ENCODE measurements around the gene PHF21A.

PHF21A gene

GRCh38 chr11:45935349-45936064 lies 185.7 kb downstream of the PHF21A start:
- no peak for DNase-seq (ENCODE audit: extremely low read depth in 1 of 2, low read depth in 1 of 2)

DNA sequence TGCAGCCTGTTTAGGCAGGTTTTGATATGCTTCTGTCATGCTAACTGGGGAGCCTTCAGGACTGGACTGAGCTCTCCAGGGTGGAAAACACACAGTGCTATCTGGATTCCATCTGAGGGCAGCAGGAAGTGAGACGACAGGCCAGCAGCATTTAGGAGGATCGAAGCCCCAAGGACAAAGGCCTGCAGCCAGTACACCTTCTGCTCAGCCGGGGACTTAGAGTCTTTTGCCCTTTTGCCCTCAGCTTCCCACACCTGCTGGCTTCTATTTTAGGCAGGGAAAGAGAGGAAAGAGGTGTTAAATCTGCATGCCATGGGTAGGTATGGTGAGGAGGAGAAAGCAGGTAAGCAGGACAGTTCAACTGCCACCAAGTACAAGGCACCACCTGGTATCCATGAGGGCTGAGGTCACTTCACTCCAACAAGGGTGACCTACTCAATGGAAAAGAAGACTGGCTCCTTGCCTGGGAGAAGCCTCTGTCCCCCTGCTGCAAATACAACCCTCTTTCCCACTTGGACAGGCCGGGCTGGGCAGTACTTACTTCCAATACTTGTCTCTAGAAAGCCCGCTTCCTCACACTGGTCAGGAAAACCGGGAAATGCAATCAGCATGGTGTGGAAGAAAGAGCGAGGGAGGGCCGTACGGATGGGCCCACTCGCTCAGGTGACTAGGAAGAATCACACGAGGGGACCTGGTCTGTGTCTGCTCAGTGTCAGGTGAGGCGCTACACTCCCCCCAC lies 186.5 kb downstream of the PHF21A start:
- no peak for DNase-seq (ENCODE audit: extremely low read depth in 1 of 2, low read depth in 1 of 2)

DNA sequence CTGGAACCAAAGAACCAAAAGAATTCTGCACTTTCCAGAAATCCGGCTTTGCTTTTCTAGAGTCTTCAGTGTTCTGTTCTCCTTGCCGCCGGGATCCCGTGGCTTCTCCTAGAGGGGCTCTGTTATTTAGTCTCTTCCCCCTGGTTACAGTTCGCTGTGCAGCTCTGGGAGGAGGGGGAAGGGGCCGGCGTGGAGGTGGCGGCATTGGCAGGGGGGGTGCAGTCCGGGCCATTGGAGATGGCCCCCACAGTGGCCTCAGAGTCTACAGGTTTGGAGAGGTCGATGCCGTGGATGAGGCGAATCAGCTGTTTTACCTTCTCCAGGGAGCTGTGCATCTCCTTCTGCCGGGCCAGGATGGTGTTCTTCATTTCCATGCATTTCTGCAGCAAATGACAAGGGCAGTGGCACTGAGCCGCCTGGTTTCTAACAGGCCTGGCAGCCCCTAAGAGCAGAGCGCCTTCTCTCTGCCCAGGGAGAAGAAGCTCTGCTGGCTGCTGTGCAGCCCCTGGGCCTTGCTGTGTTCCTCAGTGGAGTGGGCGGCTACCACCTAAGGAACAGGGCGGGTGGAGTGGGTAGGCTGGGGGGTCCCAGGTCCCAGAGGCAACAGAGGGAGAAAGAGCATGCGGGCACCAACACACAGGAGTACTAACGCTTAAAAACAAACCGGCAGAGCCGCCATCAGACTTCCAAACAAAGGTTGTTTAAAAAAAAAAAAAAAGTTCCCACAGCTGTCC lies 187.2 kb downstream of the PHF21A start:
- DNase-seq (ENCODE audit: extremely low read depth in 1 of 2, low read depth in 1 of 2), result no peak

DNA sequence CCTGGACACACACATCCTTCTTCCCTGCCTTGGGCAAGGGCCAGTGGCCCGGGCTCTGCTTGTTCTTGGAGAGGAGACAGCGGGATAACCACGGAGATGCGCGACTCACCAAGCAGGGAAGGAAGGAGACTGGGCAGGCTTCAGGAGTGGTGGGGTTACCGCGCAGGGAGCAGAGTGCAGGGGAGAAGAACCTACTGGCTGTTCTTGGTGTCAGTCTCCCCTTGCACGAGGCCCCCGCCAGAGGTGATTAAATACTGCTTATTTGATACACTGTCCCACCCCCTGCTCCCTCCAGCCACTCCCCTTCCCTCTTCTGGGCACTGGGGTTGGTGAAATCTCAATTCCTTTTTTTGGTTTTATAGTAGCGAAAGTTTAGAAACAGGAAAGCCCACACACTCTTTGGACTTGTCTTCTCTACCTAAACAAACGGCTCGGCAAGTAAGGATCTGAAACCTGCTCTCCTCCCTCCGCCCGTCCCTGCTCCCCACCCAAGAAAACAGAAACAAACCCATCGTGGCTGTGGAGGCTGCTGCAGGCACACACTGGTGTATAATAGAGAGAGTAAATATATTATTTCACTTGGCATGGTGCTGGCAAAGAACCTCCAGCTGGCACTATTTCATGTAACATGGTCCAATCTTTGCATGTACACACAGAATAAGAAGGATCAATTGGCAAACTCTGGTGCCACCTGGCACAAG lies 188.0 kb downstream of the PHF21A start:
- no peak for DNase-seq (ENCODE audit: extremely low read depth in 1 of 2, low read depth in 1 of 2)

DNA sequence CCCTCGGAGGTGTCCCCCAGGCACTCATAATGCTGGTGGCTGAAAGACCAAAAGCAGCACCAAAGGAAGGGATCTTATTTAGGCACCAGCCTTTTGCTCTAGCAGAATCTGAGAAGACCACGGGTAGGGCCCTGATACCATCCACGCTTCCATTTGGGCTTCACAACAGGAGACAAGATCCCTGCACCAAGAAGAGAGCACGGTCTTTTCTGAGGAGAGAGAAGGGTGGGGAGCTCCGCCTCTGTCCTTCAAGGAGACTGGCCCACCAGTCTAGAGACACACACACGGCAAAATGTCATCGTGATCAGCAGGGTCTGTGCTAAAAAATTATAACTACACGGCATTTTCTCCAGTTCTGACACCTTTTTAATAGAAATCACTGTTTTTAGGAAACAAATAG lies 189.0 kb downstream of the PHF21A start:
- DNase-seq (ENCODE audit: extremely low read depth in 1 of 2, low read depth in 1 of 2), result no peak

DNA sequence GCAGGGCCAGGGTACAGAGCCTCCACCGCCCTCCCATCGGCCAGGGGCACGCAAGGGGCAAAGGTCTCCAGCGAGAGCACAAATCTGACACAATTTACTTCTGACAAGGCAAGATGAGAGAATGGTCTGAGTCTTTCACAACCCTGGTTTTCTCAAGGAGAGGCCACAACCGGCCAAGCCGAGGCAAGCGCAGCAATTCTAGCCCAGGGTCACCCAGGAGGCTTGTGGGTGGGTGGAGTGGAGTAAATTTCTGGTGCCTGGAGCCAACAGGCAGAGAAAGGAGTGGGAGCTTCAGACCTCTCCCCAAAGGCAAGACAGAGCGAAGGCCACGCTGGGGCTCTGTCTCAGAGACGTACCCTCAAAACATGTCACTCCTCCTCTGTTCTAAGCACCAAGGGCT lies 189.5 kb downstream of the PHF21A start:
- no peak for DNase-seq (ENCODE audit: extremely low read depth in 1 of 2, low read depth in 1 of 2)

DNA sequence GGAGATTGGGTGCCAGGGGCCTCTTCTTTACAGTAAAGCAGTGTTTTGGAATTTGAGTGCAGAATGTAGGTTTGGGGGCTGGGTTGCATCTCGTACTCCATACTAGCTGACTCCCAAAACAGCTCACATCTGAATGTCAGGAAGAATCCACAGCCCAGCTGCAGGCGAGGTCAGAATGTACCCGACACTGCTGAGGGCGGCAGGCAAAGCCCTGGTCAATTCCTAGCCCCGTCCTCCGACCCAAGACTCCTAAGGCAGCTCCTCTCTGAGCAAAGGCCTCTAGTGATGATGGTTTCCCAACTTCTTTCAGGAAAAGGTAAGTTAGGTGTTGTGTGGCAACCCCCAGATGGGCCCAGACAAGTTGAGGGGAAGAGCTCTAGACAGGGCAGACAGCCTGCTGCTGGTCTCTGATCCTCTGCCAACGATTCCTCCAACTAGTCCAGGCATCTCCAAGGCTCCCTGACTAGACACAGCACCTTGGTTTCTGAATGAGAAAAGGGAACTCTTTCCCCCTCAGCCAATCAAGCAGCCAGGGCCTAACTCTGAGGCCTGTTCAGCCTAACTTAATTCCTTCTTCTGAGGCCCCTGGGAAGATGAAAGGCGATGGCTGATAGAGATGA lies 190.2 kb downstream of the PHF21A start:
- no peak for DNase-seq (ENCODE audit: extremely low read depth in 1 of 2, low read depth in 1 of 2)

DNA sequence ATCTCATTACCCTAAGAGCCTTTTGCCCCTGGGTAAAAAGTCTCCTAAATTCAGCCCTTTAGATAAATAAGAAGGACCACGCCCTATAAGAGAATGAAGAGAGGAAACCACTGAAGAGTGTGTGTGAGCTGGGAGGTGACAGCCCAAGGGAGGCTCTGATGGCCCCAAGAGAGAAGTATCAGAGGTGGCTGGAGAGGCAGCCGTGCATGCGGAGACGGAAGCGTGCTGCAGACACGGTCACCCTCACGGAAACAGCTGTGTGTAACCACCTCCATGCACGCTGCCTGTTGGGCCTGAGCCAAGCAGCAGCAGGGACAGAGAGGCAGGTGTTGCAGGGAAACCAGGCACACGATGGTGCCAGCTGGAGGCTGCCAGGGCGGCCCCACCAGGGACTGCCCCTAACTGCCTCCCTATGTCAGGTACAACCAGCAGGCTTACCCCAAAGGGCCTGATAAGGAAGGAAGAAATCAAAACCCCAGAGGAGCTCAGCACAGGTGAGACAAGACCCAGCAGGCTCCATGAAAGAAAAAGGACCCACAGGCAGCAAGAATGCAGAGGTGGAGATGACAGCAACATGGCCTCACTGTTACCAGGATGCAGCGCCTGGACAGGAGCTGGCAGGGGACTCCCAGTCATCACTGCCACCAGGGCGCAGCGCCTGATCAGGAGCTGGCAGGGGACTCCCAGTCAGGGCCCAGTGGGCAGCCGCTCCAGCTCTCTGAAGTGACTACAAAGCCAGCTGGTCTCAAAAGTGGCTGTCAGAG lies 191.0 kb downstream of the PHF21A start:
- DNase-seq (ENCODE audit: extremely low read depth in 1 of 2, low read depth in 1 of 2), result no peak

- DNase-seq (ENCODE audit: extremely low read depth in 1 of 2, low read depth in 1 of 2), result no peak
Measured at GRCh38 chr11:45929486-45930030, 191.7 kb downstream of the PHF21A start.

DNA sequence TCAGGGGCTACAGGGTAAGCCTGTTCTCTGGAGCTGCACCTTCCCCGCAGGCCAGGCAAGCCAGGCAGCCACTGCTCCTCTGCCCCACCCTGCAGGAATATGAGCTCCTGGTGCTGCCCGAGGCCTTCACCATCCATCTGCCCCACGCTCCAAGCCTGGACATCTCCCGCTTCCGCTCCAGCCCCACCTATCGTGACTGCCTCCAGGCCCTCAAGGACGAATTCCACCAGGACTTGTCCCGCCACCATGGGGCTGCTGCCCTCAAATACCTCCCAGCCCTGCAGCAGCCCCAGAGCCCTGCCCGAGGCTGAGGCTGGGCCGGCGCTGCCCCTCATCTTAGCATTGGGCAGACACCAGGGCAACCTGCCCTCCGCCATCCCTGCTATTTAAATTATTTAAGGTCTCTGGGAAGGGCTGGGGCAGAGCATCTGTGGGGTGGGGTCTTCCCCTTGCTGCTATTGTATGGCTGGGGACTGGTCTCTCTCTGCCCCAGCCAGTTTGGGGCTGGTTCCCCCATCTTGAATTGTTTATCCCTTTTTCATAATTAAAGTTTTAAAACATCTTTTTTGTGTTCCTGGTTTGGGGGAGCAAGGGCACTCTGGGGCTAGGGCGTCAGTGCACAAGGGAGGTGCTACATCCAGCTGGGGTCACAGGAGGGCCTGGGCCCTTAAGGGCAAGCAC lies 192.6 kb downstream of the PHF21A start:
- no peak for DNase-seq (ENCODE audit: extremely low read depth in 1 of 2, low read depth in 1 of 2)

DNA sequence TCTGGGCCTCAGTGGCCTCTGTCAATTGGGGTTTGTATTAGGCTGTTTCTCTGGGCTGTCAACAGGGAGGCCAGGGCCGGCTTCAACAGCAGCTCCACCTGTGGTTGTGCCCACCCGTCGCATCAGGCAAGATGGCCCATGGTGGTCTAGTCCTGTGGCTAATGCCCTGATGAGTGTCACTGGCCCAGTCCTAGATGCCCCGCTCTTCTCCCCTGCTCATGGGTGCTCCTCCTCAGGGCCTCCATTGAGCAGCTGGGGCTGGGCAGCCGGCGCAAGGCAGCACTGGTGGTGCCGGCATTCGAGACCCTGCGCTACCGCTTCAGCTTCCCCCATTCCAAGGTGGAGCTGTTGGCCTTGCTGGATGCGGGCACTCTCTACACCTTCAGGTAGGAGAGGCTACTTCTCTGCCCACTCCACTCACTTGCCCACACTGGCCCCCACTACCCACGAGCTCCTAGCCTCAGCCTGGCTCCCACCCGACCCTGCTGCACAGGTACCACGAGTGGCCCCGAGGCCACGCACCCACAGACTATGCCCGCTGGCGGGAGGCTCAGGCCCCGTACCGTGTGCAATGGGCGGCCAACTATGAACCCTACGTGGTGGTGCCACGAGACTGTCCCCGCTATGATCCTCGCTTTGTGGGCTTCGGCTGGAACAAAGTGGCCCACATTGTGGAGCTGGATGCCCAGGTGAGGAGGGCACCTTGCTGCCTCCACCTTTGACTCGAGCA lies 193.4 kb downstream of the PHF21A start:
- no peak for DNase-seq (ENCODE audit: extremely low read depth in 1 of 2, low read depth in 1 of 2)

DNA sequence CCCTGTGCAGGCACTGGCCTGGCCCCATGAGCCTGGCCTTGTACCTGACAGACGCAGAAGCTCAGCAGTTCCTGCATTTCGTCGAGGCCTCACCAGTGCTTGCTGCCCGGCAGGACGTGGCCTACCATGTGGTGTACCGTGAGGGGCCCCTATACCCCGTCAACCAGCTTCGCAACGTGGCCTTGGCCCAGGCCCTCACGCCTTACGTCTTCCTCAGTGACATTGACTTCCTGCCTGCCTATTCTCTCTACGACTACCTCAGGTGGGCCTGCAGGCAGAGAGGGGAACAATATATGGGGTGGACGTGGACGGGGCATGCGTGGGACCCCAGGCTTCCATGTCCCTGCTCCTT lies 193.9 kb downstream of the PHF21A start:
- DNase-seq (ENCODE audit: extremely low read depth in 1 of 2, low read depth in 1 of 2), result no peak

DNA sequence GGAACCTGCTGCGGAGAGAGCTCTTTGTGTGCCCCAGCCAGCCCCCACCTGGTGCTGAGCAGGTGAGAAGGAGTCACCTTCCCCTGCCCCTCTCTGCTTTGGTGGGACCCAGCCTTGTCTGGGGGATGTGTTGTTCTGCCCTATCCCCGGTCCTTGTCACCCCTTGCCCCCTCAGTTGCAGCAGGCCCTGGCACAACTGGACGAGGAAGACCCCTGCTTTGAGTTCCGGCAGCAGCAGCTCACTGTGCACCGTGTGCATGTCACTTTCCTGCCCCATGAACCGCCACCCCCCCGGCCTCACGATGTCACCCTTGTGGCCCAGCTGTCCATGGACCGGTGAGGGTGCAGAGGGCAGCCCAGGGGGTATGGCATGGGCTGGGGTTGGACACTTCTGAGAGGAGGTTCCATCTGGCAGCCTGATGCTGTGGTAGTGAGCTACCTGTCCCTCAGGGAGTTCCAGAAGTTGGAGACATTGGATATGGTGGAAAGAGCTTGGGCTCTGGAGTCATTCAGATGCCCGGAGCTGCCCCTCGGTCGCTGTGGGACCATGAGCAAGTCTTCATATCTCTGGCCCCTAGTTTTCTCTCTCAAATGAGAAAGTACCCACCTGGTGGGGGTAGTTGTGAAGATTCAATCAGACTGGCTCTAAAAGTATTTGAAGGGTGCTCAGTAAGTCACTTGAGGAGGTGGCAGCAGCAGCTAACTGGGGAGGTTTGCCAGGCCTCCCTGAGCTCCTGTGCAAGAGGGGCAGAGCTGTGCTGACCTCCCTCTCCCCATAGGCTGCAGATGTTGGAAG lies 194.5 kb downstream of the PHF21A start:
- DNase-seq (ENCODE audit: extremely low read depth in 1 of 2, low read depth in 1 of 2), result no peak

DNA sequence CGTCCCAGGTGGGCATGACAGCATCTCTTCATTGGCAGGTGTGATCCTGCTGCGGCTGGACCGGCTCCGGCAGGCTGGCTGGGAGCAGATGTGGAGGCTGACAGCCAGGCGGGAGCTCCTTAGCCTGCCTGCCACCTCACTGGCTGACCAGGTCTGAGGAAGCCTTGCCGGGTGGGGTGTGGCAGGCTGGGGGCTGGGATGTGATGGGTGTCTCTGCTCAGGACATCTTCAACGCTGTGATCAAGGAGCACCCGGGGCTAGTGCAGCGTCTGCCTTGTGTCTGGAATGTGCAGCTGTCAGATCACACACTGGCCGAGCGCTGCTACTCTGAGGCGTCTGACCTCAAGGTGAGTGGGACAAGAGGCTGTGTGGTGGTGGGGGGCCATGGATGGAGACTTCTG lies 195.3 kb downstream of the PHF21A start:
- no peak for DNase-seq (ENCODE audit: extremely low read depth in 1 of 2, low read depth in 1 of 2)

GRCh38 chr11:45925550-45925949 lies 195.7 kb downstream of the PHF21A start:
- no peak for DNase-seq (ENCODE audit: extremely low read depth in 1 of 2, low read depth in 1 of 2)

GRCh38 chr11:45924927-45925326 lies 196.3 kb downstream of the PHF21A start:
- DNase-seq (ENCODE audit: extremely low read depth in 1 of 2, low read depth in 1 of 2), result no peak

- no peak for DNase-seq (ENCODE audit: extremely low read depth in 1 of 2, low read depth in 1 of 2)
Measured at GRCh38 chr11:45924036-45924915, 197.0 kb downstream of the PHF21A start.
